Ectodermal cell (in vitro differentiated cells): ENCODE measurements around the gene ZNF132.
"Not testable (repeated sequence)": the region's sequence is repeated elsewhere in the genome, so short reads cannot be mapped to it uniquely, and the experiment has no call there.

Experiments used
- H3K27ac ChIP-seq: 2 replicates; pipeline ENCODE4 v1.7.0; 2013; ENCODE audit warnings: mild to moderate bottlenecking, low read depth, low read length; ENCODE audit not compliant: insufficient read depth, poor library complexity, severe bottlenecking
- H3K27me3 ChIP-seq: 2 replicates; pipeline ENCODE4 v1.7.0; 2013; ENCODE audit warnings: mild to moderate bottlenecking, low read length; ENCODE audit not compliant: insufficient read depth, control insufficient read depth, poor library complexity, severe bottlenecking
- H3K36me3 ChIP-seq: one replicate; pipeline ENCODE4 v1.7.0; 2013; ENCODE audit warnings: low read length; ENCODE audit not compliant: control insufficient read depth, insufficient read depth
- H3K4me1 ChIP-seq: one replicate; pipeline ENCODE4 v1.7.0; 2013; ENCODE audit warnings: low read length; ENCODE audit not compliant: control insufficient read depth, insufficient read depth
- H3K4me3 ChIP-seq: 2 replicates; pipeline ENCODE4 v1.7.0; 2013; ENCODE audit warnings: low read depth, low read length, control low read depth; ENCODE audit not compliant: insufficient read depth
- H3K9me3 ChIP-seq: 2 replicates; pipeline ENCODE4 v1.7.0; 2013; ENCODE audit warnings: mild to moderate bottlenecking, low read length, moderate library complexity; ENCODE audit not compliant: control insufficient read depth
- WGBS, 2 experiments: methylation state at CpG; one replicate each; pipeline ENCODE4 v1.1.7; 2013; ENCODE audit warnings: missing lambda C conversion rate in 2 of 2; 5-methylcytosine and 5-hydroxymethylcytosine counted together

Gene ZNF132

GRCh38 chr19:58466760-58467589, 27.0 kb upstream of the ZNF132 start, which contains the start of gene ZNF324:
ZNF324 (plus strand) TSS chr19:58467080; CDS start chr19:58469186, 2,106 bp downstream.
- 0% methylated on average over 92 of the region's 92 CpGs for WGBS, 2 experiments
- peak within 1 kb of the TSS; percentile 82 for H3K27ac ChIP-seq

GRCh38 chr19:58466089-58466759, 26.3 kb upstream of the ZNF132 start:
- no peaks in the 10 kb centered on the region for H3K4me1 ChIP-seq
- peaks cover 5% of the 10 kb centered on the region for H3K36me3 ChIP-seq
- whole genome bisulfite sequencing, 2 experiments = 48 to 51% methylated on average over 20 of the region's 20 CpGs
- H3K27me3 ChIP-seq = peaks cover 8% of the 10 kb centered on the region
- H3K9me3 ChIP-seq = no peaks in the 10 kb centered on the region
- H3K4me3 ChIP-seq = peak overlapping the region; percentile 89
- H3K27ac ChIP-seq = no peak overlapping the region

More at GRCh38 chr19:58466760-58467589, 27.0 kb upstream of the ZNF132 start, which contains the start of gene ZNF324:
- Histone ChIP-seq H3K27me3 (peaks cover 8% of the 10 kb centered on the region), H3K9me3 (no peaks in the 10 kb centered on the region), H3K36me3 (peaks cover 5% of the 10 kb centered on the region), H3K4me3 (peak within 1 kb of the TSS; percentile 89), H3K4me1 (no peaks in the 10 kb centered on the region)

- H3K27ac ChIP-seq = no peak overlapping the region
- no peaks in the 10 kb centered on the region for H3K4me1 ChIP-seq
- no peaks in the 10 kb centered on the region for H3K27me3 ChIP-seq
- 80 to 94% methylated on average over 2 of the region's 2 CpGs for WGBS, 2 experiments
- H3K4me3 ChIP-seq = no peak overlapping the region
- H3K9me3 ChIP-seq = no peaks in the 10 kb centered on the region
- H3K36me3 ChIP-seq = no peaks in the 10 kb centered on the region
Measured at GRCh38 chr19:58460039-58460438, 20.1 kb upstream of the ZNF132 start.

DNA sequence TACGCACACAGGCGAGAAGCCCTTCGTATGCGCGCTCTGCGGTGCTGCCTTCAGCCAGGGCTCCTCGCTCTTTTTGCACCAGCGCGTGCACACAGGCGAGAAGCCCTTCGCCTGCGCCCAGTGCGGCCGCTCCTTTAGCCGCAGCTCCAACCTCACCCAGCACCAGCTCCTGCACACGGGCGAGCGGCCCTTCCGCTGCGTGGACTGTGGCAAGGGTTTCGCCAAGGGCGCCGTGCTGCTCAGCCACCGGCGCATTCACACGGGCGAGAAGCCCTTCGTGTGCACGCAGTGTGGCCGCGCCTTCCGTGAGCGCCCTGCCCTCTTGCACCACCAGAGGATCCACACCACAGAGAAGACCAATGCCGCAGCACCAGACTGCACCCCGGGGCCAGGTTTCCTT, 16.2 kb upstream of the ZNF132 start:
- WGBS, 2 experiments = 96 to 97% methylated on average over 35 of the region's 35 CpGs
- Histone ChIP-seq H3K27ac (no peak overlapping the region), H3K9me3 (no peaks in the 10 kb centered on the region), H3K27me3 (peaks cover 20% of the 10 kb centered on the region), H3K4me1 (no peaks in the 10 kb centered on the region), H3K4me3 (no peak overlapping the region), H3K36me3 (no peaks in the 10 kb centered on the region)

DNA sequence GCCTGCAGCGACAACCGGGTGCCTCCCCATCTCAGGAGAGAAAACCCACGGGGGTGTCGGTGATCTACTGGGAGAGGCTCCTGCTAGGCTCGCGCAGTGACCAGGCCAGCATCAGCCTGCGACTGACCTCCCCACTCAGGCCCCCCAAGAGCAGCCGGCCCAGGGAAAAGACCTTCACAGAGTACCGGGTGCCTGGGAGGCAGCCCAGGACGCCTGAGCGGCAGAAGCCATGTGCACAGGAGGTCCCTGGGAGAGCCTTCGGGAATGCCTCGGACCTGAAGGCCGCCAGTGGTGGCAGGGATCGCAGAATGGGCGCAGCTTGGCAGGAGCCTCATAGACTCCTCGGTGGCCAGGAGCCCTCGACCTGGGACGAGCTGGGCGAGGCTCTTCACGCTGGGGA, 15.4 kb upstream of the ZNF132 start:
- H3K27me3 ChIP-seq = peaks cover 28% of the 10 kb centered on the region
- H3K4me1 ChIP-seq = no peaks in the 10 kb centered on the region
- no peaks in the 10 kb centered on the region for H3K36me3 ChIP-seq
- no peak overlapping the region for H3K27ac ChIP-seq
- 95 to 96% methylated on average over 17 of the region's 21 CpGs for WGBS, 2 experiments
- H3K4me3 ChIP-seq = no peak overlapping the region
- H3K9me3 ChIP-seq = no peaks in the 10 kb centered on the region

DNA sequence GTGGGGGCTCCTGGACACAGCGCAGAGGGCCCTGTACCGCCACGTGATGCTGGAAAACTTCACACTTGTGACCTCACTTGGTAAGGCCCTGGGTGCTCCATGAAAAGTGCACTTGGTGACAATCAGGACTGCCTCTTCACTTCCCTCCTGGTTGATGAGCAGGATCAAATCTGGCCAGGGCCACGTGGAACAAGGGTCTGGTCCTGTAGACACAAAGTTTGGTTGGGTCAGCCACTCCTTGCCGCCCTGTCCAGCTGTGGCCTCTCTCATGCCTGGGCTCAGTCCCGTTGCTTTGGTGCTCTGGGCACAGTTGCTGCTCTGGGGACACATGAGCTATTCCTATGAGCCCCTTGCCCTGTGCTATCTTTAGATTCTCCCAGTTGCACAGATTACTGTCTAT, 13.8 kb upstream of the ZNF132 start:
- Histone ChIP-seq H3K9me3 (peaks cover 2% of the 10 kb centered on the region), H3K4me1 (no peaks in the 10 kb centered on the region), H3K4me3 (no peak overlapping the region), H3K36me3 (no peaks in the 10 kb centered on the region), H3K27ac (no peak overlapping the region), H3K27me3 (peaks cover 37% of the 10 kb centered on the region)
- 88 to 90% methylated on average over 6 of the region's 6 CpGs for WGBS, 2 experiments

DNA sequence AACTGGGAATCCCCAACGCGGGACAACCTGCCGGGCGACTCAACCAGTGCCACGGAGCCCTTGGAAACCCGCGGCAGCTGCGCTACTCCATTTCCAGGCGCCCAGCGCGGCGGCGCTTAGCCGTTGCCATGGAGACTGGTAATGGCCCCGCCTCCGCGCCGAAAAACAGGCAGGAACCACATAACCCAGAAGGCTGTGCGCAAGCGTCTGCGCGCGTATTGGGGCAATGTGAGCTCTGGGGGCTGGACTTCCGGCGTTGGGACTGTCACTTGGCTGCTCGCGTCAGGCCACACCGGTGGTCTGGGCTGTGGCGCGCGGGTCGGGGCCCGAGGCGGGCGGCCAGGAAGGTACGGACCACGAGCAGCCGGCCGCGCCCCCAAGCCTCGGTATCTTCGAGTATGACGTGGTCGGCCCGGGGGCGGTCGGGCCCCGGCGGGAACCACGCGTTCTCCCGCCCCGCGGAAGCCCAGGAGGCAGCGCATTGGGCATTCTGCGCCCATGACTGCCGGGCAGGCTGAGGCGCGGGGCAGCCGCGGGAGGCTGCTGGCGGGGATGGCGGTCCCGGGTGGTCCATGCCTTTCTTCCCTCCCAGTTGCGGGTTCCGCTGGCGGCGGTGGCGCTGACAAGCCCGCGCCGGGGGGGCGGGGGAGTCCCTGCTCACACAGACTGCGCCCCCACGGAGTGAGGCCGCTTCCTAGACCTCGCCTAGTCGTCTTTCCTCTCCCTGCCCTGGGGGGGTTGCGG, 11.6 kb upstream of the ZNF132 start, which contains the start of gene ZNF324B:
TSS of gene ZNF324B (plus strand) at position 265 of the 744 bp plus-strand sequence. CDS start 2,080 bp downstream, outside the sequence.
- Histone ChIP-seq H3K27me3 (peaks cover 37% of the 10 kb centered on the region), H3K27ac (no peak within 1 kb of the TSS), H3K9me3 (peaks cover 2% of the 10 kb centered on the region), H3K4me3 (peak within 1 kb of the TSS; percentile 45), H3K4me1 (no peaks in the 10 kb centered on the region), H3K36me3 (no peaks in the 10 kb centered on the region)
- WGBS, 2 experiments = 0% methylated on average over 79 of the region's 79 CpGs

DNA sequence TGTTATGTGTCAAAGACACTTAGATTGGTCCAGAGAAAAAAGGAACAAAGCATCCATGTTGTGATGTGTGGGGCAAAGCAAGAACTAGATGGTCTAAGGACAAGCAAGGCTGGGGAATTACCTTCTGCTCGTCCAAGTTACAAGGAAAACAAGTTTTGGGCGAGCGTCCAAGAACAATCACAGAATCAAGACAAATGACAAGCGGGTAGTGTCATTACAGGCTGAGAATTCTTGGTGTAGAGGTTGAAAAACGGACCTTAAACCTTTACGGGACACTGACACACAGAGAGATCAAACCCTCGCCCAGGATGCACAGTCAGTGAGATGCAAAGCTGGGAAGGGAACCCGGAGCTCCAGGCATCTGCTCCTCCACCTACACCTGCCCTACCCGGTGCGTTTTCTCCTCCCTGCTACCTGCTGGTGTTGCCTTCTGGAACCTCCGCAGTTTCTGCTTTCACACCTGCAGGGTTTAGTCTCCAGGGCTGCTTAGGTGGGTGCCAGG, 11.0 kb upstream of the ZNF132 start:
- Histone ChIP-seq H3K27ac (no peak overlapping the region), H3K4me3 (peak overlapping the region; percentile 45), H3K4me1 (no peaks in the 10 kb centered on the region), H3K9me3 (peaks cover 2% of the 10 kb centered on the region), H3K36me3 (no peaks in the 10 kb centered on the region), H3K27me3 (peaks cover 43% of the 10 kb centered on the region)
- WGBS, 2 experiments = 22 to 26% methylated on average over 11 of the region's 11 CpGs

DNA sequence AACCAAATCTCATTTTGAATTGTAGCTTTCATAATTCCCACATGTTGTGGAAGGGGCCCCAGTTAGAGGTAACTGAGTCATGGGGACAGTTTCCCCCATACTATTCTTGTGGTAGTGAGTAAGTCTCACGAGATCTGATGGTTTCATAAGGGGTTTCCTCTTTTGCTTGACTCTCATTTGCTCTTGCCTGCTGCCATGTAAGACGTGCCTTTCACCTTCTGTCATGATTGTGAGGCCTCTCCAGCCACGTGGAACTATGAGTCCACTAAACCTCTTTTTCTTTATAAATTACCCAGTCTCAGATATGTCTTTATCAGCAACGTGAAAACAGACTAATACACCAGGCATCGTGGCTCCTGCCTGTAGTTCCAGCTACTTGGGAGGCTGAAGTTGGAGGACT, 10.0 kb upstream of the ZNF132 start:
- not testable (repeated sequence) for H3K4me3 ChIP-seq, H3K9me3 ChIP-seq, H3K27ac ChIP-seq, H3K4me1 ChIP-seq, H3K36me3 ChIP-seq
- peaks cover 46% of the 10 kb centered on the region for H3K27me3 ChIP-seq
- 44 to 60% methylated on average over 5 of the region's 5 CpGs for WGBS, 2 experiments
